Measurements from ENCODE around the gene RNF11.

- TF ChIP-seq POLR2AphosphoS5 (IDR thresholded peaks at IDR 0.05; ENCODE audit: borderline replicate concordance, low read depth, low read length): no peak
- no peak for TF ChIP-seq EZH2 (IDR thresholded peaks at IDR 0.05)
Observed at GRCh38 chr1:51293898-51294515, 57.9 kb downstream of the RNF11 start.

All from SK-N-MC (cell line).